Ramos (cell line): Measurements from ENCODE around the gene KXD1.

Source experiments
- in situ Hi-C: fragments of 300-500 bp; cut with MboI; formaldehyde crosslinking; loops from one replicate; pipeline ENCODE4 v1.14.3; 2022; ENCODE audit warnings: low sequenced_read_pairs; ENCODE audit not compliant: unreplicated experiment

KXD1 gene

GRCh38 chr19:18610245-18610555, 52.5 kb downstream of the KXD1 start:
- in situ Hi-C loops: no loop called here

GRCh38 chr19:18610556-18611326, 53.1 kb downstream of the KXD1 start:
- in situ Hi-C loops: no loop called here

GRCh38 chr19:18611327-18612050, 53.8 kb downstream of the KXD1 start:
- in situ Hi-C loops: no loop called here

- in situ Hi-C loops: no loop called here
Measured at GRCh38 chr19:18612051-18612771, 54.5 kb downstream of the KXD1 start.

GRCh38 chr19:18612772-18613588, 55.3 kb downstream of the KXD1 start, which contains the start of gene TMEM59L:
TSS of gene TMEM59L (plus strand) at chr19:18612870. CDS start at chr19:18612959, 89 bp downstream.
- in situ Hi-C loops: no loop called here

GRCh38 chr19:18613589-18614234, 56.0 kb downstream of the KXD1 start:
- in situ Hi-C loops: no loop called here

GRCh38 chr19:18616023-18616422, 58.4 kb downstream of the KXD1 start:
- in situ Hi-C loops: no loop called here

- in situ Hi-C loops: no loop called here
Measured at GRCh38 chr19:18617562-18617961, 59.9 kb downstream of the KXD1 start.

GRCh38 chr19:18618236-18618635, 60.6 kb downstream of the KXD1 start:
- in situ Hi-C loops: no loop called here
